ENCODE results near the gene COX18.

Gene COX18

DNA sequence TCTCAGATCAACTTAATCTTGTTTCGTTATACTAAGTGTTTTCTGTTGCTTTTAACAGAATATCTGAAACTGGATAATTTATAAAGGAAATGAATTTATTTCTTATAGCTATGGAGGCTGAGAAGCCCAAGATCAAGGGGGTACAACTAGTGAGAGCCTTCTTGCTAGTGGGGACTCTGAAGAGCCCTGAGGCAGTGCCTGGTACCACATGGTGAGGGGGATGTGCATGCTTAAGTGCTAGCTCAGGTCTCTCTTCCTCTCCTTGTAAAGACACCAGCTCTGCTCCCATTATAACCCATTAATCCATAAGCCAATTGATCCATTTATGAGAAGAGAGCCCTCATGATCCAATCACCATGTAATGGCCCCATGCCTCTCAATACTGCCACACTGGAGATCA, 17.9 kb downstream of the COX18 start:
- no peak for DNase-seq

DNA sequence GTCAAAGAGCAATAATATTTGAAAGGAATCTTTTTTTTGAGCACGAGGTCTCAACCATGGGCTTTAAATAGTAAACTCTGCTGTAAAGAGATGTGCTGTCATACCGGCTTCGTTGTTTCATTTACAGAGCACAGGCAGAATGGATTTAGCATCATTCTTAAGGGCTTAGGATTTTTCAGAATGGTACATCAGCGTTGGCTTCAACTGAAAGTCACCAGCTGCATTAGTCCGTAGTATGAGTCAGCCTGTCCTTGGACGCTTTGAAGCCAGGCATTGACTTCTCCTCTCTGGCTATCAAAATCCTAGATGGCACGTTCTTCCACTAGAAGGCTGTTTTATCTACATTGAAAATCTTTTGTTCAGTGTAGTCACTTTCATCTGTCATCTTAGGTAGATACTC, 23.6 kb downstream of the COX18 start:
- no peak for DNase-seq

DNA sequence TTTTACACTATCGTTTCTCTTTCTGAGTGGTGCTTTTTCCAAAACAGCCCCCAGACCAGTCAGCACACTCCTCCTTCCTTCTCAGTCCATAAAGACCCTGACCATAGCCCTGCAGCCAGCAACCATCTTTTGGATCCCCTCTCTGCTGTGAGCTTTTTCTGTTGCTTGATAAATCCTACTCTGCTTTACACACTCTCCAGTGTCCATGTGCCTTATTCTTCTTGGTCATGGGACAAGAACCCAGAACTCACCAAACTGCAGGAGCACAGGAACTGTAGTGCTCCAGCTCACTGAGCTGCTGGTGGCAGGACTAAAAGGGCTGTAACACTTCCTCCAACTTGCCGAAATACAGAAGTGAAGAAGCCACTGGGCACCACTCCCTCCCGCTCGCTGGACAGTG, 32.5 kb downstream of the COX18 start:
- no peak for DNase-seq

DNA sequence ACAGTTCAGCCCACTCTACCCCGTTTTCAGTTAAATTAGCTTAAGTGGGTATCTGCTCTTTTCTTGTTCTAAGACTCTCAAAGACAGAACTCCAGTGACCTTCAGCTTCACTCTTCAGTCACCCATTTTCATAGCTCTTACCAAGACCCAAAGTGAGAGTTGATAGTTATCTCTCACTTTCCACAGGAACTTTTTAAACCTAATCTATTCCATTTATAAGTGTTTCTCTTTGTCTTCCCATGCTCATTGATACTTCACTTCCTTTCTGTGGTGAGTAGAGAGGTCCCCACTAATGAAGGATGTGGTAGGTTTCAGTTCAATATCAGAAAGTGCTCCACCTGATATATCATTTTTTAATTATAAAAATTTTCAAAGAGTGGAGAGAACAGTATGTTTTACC, 33.4 kb downstream of the COX18 start:
- no peak for DNase-seq

DNA sequence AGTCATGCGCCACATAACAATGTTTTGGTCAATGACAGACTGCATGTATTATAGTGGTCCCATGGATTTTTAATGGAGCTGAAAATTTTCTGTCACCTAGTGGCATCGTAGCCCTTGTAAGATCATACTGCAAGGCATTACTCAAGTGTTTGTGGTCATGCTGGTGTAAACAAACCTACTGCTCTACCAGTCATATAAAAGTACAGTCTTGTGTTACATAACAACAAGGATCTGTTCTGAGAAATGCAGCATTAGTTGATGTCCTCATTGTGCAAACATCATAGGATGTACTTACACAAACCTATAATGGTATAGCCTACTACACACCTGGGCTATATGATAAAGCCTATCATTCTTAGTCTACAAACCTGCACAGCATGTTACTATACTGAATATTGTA, 34.6 kb downstream of the COX18 start:
- no peak for DNase-seq

DNA sequence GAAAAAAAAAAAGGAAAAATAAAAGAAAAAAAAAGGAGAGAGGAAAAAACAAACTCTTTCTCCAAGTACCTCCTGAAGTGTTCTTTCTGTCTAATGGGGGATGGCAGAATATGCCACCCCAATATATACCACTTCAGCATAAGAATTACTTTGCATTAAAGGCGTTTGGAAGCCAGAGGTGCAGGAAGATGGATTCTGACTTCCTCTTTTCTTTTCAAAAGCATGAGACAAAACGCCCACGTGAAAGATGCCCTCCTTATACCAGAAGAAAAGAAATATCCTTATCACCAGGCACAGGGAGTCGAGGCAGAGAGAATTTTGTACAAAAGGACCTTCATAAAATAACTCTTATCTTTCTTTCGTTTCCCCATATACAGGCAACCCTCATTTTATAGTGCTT, 40.9 kb downstream of the COX18 start:
- no peak for DNase-seq

DNA sequence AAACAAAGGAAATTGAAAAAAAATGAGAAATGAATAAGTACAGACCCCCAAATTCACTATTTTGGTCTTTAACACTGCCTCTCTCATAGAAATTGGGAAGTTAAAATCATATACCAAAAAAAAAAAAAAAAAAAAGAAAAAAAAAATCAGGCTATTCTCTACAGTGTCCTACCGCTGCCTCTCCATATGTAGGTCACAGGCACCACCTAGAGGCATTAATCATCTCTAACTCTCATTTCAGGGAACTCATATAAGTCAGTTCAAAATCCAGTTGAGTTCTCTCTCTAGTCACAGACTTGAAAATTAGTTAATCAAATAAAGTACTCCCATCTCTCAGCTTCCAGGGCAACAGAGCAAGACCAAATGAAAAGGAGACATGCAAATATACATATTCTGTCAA, 47.9 kb downstream of the COX18 start:
- no peak for DNase-seq

DNA sequence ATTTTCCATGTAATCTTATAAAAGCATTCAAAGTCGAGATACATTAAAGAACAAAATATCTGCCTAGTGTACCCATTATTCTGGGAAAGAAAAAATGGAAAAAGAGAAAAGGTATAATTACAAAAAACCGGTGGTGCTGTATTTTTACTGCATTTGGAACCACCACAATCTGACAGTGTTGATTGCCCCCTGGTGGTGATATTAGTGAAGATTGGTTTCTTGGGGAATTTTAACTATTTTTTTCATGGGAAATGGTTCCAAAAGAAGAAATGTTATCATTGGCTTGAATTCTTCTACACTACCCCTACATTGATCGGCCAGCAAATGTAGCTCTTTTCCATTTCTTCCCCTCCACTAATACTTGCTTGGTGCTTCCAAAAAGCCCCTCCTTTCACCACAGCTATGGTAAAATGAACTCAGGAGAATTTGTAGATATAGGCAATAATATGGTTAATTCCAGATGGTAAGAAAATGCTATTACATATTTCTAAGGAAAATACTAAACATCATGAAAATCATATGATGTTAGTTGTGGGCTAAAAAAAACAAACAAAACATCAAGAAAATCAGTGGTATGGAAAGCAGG, 50.0 kb downstream of the COX18 start:
- DNase-seq = no peak

DNA sequence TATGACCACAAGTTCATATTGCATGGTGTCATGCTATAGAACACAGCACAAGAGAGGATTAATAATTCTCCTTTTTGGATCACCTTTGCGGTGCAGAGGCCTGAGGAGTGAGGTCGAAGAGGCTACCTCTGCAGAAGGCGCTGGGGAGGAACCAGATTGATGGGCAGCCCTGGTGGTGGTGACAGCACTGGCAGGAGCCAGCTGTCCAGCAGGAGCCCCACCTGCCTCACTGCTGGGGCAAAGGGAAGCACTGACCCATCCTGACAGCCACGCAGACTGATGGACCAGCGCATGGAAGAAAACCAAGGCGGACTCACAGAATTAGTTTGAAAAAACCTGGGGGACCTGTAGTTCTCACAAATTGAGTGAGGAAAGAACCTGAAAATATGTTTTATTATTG, 50.9 kb downstream of the COX18 start:
- no peak for DNase-seq

DNA sequence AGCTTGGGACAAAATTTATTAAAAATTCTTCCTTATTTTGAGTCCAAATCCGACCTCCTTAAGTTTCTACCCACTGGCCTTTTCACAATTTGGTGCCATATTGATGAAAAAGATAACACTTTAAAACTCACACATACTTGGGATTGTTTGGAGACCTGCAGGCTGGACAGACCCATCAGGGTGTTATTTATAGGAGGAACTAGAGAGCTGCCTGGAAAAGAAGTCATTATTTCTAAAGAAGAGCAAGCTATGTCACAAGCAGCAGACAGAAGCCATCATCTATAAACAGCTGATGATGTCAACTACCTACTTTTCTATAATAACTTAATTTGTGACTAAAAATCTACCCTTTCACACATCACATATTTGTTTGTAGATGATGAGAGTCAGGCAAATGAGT, 56.2 kb downstream of the COX18 start:
- no peak for DNase-seq

DNA sequence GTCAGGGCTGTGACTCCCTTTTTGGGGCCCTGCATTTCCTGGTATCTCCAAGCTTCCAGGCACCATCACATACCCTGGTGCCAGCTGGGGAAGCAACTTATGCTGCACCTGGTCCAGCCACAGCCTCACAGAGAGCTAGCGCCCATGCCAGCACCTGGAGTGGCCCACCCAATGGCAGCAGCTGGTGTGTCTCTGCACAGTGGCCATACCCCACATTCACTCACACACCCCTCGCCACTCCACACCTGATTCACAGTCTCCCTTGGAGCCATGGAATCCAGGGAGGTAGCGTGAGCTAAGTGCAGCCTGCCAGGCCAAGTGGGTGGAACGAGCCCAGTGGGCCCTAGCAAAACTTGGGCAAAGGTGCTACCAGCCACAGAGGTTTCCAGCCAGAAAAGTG, 56.8 kb downstream of the COX18 start:
- DNase-seq = no peak

DNA sequence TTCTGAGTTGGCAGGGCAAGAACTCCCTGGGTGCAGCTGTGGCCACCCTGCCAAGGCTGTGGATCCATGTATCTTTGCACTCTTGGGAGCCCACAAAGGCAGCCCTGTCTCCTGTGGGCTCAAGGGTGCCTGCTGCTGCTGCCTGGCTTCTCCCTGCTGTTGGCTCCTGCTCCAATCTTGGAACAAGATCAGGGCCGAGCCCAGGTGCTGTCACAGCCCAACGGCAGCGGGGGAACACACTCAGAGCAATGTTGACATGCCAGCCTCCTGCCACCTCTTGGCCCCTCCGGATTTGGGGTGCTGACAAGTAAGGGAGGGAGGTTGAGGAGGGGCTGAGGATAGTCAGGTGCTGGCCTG, 57.9 kb downstream of the COX18 start:
- no peak for DNase-seq

DNA sequence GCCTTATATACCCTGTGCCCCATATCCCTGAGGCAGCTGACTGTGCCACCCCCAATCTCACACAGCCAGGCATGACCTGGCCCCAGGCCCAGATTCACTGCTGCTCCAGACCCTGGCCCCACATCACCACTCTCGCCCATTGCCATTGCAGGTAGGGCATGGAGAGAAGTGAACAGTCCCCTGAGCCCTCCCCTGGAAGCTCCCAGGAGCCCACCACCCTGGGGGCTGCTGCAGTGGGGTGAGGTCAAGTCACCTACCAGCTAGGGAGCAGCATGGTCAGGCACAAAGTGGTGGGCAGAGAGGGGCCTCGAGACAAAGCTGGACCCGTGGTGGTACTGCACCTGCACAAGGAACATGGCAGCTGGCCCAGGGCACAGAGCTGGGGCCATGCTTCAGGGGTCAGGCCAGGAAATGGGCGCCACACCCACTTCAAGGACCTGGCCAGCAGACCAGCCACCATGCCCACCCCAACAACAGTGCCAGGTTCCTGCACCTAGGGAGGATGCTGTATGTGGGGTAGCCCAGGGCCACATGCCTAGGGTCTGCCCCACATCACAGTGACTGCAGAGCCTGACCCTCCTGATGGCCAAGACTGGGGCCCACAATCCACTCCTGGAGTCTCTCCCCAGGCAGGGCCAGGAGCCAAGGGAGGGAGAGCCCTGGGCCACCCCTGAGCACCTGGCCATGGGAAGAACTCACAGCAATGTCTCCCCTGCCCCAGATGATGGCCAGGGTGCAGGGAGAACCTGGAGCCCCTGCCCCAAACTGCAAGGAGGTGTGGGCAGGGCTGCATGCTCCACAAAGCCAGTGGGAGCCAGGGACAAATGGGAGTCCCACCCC, 58.5 kb downstream of the COX18 start:
- no peak for DNase-seq

DNA sequence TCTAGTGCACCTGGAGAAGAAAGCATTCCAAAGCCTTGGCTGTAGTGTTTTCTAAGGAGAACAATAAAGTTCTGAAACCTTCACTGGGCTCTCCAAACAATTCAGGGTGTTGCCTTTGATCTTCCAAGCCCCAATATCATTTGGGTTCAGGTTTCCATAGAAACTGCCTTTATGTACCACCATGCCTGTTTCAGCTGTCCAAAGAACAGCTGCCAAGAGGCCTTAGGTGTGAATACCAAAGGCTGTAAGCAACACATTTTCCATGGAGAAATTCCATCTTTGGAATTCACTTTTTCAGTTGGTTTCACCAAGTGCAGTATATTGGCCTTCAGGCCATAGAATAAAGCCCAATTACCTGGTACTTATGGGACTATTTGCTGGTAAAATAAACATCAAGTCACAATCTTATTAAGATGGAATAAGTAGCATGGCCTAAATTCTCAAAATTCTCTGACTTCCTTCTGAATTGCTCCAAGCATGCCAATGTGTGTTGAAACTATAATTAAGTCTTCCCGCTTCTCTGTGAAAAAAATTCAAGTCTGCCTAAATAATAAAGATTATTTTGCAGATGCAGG, 61.9 kb downstream of the COX18 start:
- no peak for DNase-seq

DNA sequence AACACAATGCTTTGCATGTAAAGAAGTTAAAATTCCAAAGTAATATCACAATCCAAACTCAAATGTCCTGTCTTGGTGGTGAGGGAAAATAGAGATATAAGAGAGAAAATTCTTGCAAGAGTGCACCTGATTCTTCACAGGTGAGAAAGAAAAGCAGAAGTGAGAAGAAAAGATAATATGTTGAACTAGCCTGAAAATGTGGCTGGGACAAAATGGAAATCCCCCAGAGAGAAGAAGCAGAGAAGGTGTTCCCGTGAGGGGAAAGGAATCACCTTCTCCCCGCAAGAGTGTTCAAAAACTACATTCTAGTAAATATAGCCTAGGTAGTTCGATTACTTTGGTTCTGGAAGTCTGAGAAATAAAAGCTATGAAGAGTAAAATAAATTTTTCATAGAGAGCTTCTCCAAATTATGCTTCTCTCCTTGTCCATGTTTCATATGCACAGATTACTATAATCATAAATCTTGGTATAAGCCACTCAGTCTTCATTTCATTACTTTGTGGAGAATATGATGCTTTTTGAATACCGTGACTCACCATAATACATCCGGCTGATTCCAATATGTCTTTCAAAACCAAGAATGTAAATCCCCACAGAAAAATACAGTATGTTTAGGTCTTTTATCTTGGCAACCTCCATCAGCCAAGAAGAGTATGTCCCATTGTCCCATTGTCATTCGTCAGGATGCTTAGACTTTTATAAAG, 63.1 kb downstream of the COX18 start:
- DNase-seq = no peak

DNA sequence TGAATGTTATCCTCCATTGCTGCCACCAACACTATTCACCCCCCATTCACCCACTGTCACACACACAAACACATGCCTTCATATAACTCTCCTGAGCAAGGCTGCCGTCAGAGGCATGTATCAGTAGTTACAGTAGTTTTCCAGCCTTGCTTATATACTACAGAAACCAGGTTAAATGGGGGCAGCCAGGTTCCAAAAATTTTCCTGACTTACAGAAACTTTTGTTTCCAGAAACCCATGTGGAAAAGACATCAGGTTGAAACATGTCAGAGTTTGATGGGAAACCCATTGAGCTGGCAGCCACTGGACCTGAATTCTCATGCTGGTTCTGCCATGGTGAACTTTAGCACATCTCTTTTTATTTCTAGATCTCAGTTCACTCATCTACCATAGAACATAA, 64.0 kb downstream of the COX18 start:
- DNase-seq = no peak
